CD14-positive monocyte (primary cell): Measurements from ENCODE around the gene TEDDM1. TPM values are rescaled to one million over a fixed set of nuclear protein-coding genes. Genes with fewer than 3 reads are reported as not detected.

Source experiments
- DNase-seq, 3 donors: peaks; one replicate each; pipeline ENCODE4 v3.0.0-alpha.2; 2011 to 2022
- H2AFZ ChIP-seq: 2 replicates; pipeline ENCODE4 v1.6.0; 2012; ENCODE audit warnings: mild to moderate bottlenecking, low read depth, low read length, inconsistent platforms; ENCODE audit not compliant: insufficient read depth, poor library complexity, severe bottlenecking
- H3K27ac ChIP-seq, 2 donors: 1 replicate in 1 of 2; 2 replicates in 1 of 2; pipeline ENCODE4 v1.5.1; 2012 to 2013; ENCODE audit warnings: low read length in 2 of 2, control low read depth in 1 of 2, inconsistent platforms in 1 of 2, low read depth in 1 of 2, mild to moderate bottlenecking in 1 of 2
- H3K27me3 ChIP-seq, 2 donors: one replicate each; pipeline versions ENCODE4 v1.6.0 to v1.6.1; 2011 to 2013; ENCODE audit warnings: low read length in 2 of 2; ENCODE audit not compliant: control insufficient read depth in 2 of 2, insufficient read depth in 2 of 2
- H3K36me3 ChIP-seq, 2 donors: replicated peaks in 1 of 2; 1 replicate in 1 of 2; 2 replicates in 1 of 2; pipeline versions ENCODE4 v1.5.1 to v1.6.1; 2012 to 2013; ENCODE audit warnings: low read length in 2 of 2, control low read depth in 1 of 2, inconsistent platforms in 1 of 2, mild to moderate bottlenecking in 1 of 2; ENCODE audit not compliant: insufficient read depth in 2 of 2, control insufficient read depth in 1 of 2
- H3K4me1 ChIP-seq, 2 donors: 1 replicate in 1 of 2; 2 replicates in 1 of 2; pipeline versions ENCODE4 v1.5.1 to v1.6.1; 2012 to 2013; ENCODE audit warnings: low read length in 2 of 2, control low read depth in 1 of 2, inconsistent platforms in 1 of 2, mild to moderate bottlenecking in 1 of 2, moderate library complexity in 1 of 2; ENCODE audit not compliant: insufficient read depth in 2 of 2, control insufficient read depth in 1 of 2
- H3K4me2 ChIP-seq: replicated peaks from 2 replicates; pipeline ENCODE3; 2012; ENCODE audit warnings: low read length, moderate library complexity, mild to moderate bottlenecking; ENCODE audit not compliant: poor library complexity, severe bottlenecking; ENCODE audit errors: extremely low read depth
- H3K4me3 ChIP-seq, 3 experiments: fragments of 200-600 bp in 1 of 3; sonication (generic) in 1 of 3; replicated peaks in 1 of 3; 1 replicate in 2 of 3; 2 replicates in 1 of 3; pipeline ENCODE4 v1.5.1; 2011 to 2013; ENCODE audit warnings: low read length in 3 of 3, mild to moderate bottlenecking in 3 of 3, control low read depth in 2 of 3, low read depth in 2 of 3, inconsistent platforms in 1 of 3, moderate library complexity in 1 of 3
- H3K79me2 ChIP-seq: 2 replicates; pipeline ENCODE4 v1.6.0; 2012; ENCODE audit warnings: mild to moderate bottlenecking, control low read depth, inconsistent platforms, low read length, moderate library complexity; ENCODE audit not compliant: insufficient read depth
- H3K9ac ChIP-seq: 2 replicates; pipeline ENCODE4 v1.6.0; 2017; ENCODE audit warnings: low read length, mild to moderate bottlenecking; ENCODE audit not compliant: insufficient read depth, poor library complexity, severe bottlenecking
- H3K9me3 ChIP-seq, 2 donors: replicated peaks in 1 of 2; 1 replicate in 1 of 2; 2 replicates in 1 of 2; pipeline versions ENCODE4 v1.5.1 to v1.6.1; 2012 to 2013; ENCODE audit warnings: low read length in 2 of 2, control low read depth in 1 of 2; ENCODE audit not compliant: control insufficient read depth in 1 of 2, insufficient read depth in 1 of 2
- H4K20me1 ChIP-seq: 2 replicates; pipeline ENCODE4 v1.6.0; 2012; ENCODE audit warnings: mild to moderate bottlenecking, low read length, control low read depth, moderate library complexity; ENCODE audit not compliant: insufficient read depth
- H3K27ac Mint-ChIP-seq, 7 donors: one replicate each; pipeline ENCODE4 v1.8.0; 2020; ENCODE audit warnings: mild to moderate bottlenecking in 7 of 7, mixed read lengths in 7 of 7, moderate library complexity in 6 of 7, inconsistent platforms in 2 of 7
- H3K27me3 Mint-ChIP-seq, 3 donors: one replicate each; pipeline ENCODE4 v1.8.0; 2021 to 2022; ENCODE audit warnings: low read depth in 3 of 3, mild to moderate bottlenecking in 3 of 3, mixed read lengths in 3 of 3, moderate library complexity in 3 of 3, inconsistent platforms in 1 of 3
- H3K36me3 Mint-ChIP-seq, 2 donors: one replicate each; pipeline ENCODE4 v1.8.0; 2020; ENCODE audit warnings: mixed read lengths in 2 of 2, inconsistent platforms in 1 of 2, mild to moderate bottlenecking in 1 of 2
- H3K4me1 Mint-ChIP-seq: one replicate; pipeline ENCODE4 v1.8.0; 2020; ENCODE audit warnings: mild to moderate bottlenecking, mixed read lengths
- H3K4me3 Mint-ChIP-seq, 2 donors: one replicate each; pipeline ENCODE4 v1.8.0; 2020; ENCODE audit warnings: mild to moderate bottlenecking in 2 of 2, mixed read lengths in 2 of 2, moderate library complexity in 1 of 2
- H3K9me3 Mint-ChIP-seq, 7 donors: one replicate each; pipeline ENCODE4 v1.8.0; 2020 to 2022; ENCODE audit warnings: mixed read lengths in 7 of 7, mild to moderate bottlenecking in 6 of 7, moderate library complexity in 6 of 7, inconsistent platforms in 2 of 7
- WGBS: methylation state at CpG from one replicate; pipeline ENCODE4 v1.1.5; 2013; ENCODE audit warnings: missing lambda C conversion rate; ENCODE audit not compliant: insufficient coverage; 5-methylcytosine and 5-hydroxymethylcytosine counted together
- intact Hi-C, 2 donors: fragments of 100-400 bp; cut with micrococcal nuclease; formaldehyde crosslinking; loops; one replicate each; pipeline versions ENCODE4 v1.15.0 to v1.15.1; 2023
- polyA plus RNA-seq, 3 donors: library from polyadenylated mRNA; depleted of rRNA in 1 of 3; unstranded in 2 of 3; stranded (reverse) in 1 of 3; fragments of 300-500 nt in 2 of 3; fragments of >200 nt in 1 of 3; fragmentation: Illumina TruSeq in 2 of 3; gene quantifications; 1 replicate in 2 of 3; 2 replicates in 1 of 3; pipeline ENCODE4 v1.2.3, GENCODE V29; 2012 to 2021
- TF ChIP-seq, protein P1 (sequence below): fragments of 200-600 bp; IDR thresholded peaks from one replicate; pipeline ENCODE4 v1.8.0; 2022; ENCODE audit warnings: antibody characterized with exemption, mild to moderate bottlenecking

Gene TEDDM1
- polyA plus RNA-seq, 3 donors = 0.07 TPM; not detected in 2

- Mint-ChIP-seq H3K9me3 (peaks cover 8 to 16% (median 12%) of the 10 kb centered on the region in 7 donors), H3K4me3 (no peak overlapping the region), H3K4me1 (no peaks in the 10 kb centered on the region), H3K36me3 (no peaks in the 10 kb centered on the region), H3K27me3 (peaks cover 2 to 3% (median 2%) of the 10 kb centered on the region in 3 donors), H3K27ac (peak overlapping the region in 1 of 7 donors; percentile 1)
- no peak overlapping the region for H3K9ac ChIP-seq
- no peak overlapping the region for H2AFZ ChIP-seq
- no peak overlapping the region for H3K4me2 ChIP-seq
- H3K79me2 ChIP-seq = no peaks in the 10 kb centered on the region
- intact Hi-C loops = no loop called here
- no peak for DNase-seq
- no CpG with 5 or more reads among the region's 1 CpG for WGBS
- no peak overlapping the region for H3K27ac ChIP-seq
- no peaks in the 10 kb centered on the region for H3K36me3 ChIP-seq
- no peaks in the 10 kb centered on the region for H3K27me3 ChIP-seq
- TF ChIP-seq, protein P1, sequence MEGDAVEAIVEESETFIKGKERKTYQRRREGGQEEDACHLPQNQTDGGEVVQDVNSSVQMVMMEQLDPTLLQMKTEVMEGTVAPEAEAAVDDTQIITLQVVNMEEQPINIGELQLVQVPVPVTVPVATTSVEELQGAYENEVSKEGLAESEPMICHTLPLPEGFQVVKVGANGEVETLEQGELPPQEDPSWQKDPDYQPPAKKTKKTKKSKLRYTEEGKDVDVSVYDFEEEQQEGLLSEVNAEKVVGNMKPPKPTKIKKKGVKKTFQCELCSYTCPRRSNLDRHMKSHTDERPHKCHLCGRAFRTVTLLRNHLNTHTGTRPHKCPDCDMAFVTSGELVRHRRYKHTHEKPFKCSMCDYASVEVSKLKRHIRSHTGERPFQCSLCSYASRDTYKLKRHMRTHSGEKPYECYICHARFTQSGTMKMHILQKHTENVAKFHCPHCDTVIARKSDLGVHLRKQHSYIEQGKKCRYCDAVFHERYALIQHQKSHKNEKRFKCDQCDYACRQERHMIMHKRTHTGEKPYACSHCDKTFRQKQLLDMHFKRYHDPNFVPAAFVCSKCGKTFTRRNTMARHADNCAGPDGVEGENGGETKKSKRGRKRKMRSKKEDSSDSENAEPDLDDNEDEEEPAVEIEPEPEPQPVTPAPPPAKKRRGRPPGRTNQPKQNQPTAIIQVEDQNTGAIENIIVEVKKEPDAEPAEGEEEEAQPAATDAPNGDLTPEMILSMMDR = no peak
- H3K9me3 ChIP-seq = peaks cover 10% of the 10 kb centered on the region in 2 donors
- no peak overlapping the region for H3K4me3 ChIP-seq
- H3K4me1 ChIP-seq = no peaks in the 10 kb centered on the region
- H4K20me1 ChIP-seq = no peaks in the 10 kb centered on the region
Measured at GRCh38 chr1:182438326-182438725, 37.9 kb upstream of the TEDDM1 start.

DNA sequence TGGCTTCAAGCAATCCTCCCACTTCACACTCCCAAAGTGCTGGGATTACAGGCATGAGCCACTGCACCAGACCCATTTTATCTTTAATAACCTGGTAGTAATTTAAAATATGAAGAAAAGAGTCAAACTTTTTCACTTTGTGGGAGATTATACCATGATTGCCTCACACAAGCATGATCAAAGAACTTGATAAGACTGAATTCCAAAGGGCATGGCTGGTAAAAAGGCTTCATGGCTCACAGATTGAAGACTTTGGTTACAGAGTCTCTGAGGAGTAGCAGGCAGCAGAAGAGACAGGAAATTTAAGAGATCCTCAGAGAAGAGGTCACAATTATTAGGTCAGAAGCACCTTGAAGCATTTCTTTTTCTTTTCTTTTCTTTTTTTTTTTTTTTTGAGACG, 33.1 kb upstream of the TEDDM1 start:
- no CpG with 5 or more reads among the region's 1 CpG for WGBS
- no peaks in the 10 kb centered on the region for H3K27me3 ChIP-seq

More for the DNA sequence above, 33.1 kb upstream of the TEDDM1 start:
- Histone ChIP-seq H3K4me1 (peaks cover 12 to 15% of the 10 kb centered on the region in 2 donors), H2AFZ (no peak overlapping the region), H3K4me3 (no peak overlapping the region), H3K27ac (no peak overlapping the region), H3K4me2 (no peak overlapping the region), H3K9me3 (peaks cover 7 to 8% of the 10 kb centered on the region in 2 donors), H3K9ac (no peak overlapping the region), H3K36me3 (no peaks in the 10 kb centered on the region), H3K79me2 (no peaks in the 10 kb centered on the region), H4K20me1 (no peaks in the 10 kb centered on the region)
- peaks cover 10% of the 10 kb centered on the region for H3K4me1 Mint-ChIP-seq
- H3K27me3 Mint-ChIP-seq = peaks cover 0 to 4% (median 3%) of the 10 kb centered on the region in 3 donors
- H3K9me3 Mint-ChIP-seq = peaks cover 3 to 8% (median 6%) of the 10 kb centered on the region in 7 donors
- no peak overlapping the region for H3K27ac Mint-ChIP-seq
- TF ChIP-seq, protein P1 = no peak
- intact Hi-C loops = no loop called here
- no peak for DNase-seq
- peaks cover 0 to 3% of the 10 kb centered on the region in 2 donors for H3K36me3 Mint-ChIP-seq
- no peak overlapping the region for H3K4me3 Mint-ChIP-seq
